NCI-H1092 treated with DMSO at 0.1 percent for 48 hours (cell line): ENCODE data around the gene ZNF337.

Experiments
- DNase-seq: peaks from one replicate; lab custom pipeline; 2025; lab: John Stamatoyannopoulos, UW

The ZNF337 gene

GRCh38 chr20:25626779-25627178 is 69.9 kb downstream of the ZNF337 start:
- DNase-seq = no peak

GRCh38 chr20:25624500-25624939 is 72.1 kb downstream of the ZNF337 start:
- DNase-seq = no peak
